MM.1S (cell line): ENCODE measurements around the gene OR7G1.
"Not testable (repeated sequence)": the region's sequence is repeated elsewhere in the genome, so short reads cannot be mapped to it uniquely, and the experiment has no call there.

ENCODE experiments used
- DNase-seq: peaks from one replicate; pipeline ENCODE4 v3.0.0-alpha.2; 2015
- H2AFZ ChIP-seq: fragments of 300-600 bp; sonication (generic); 2 replicates; pipeline ENCODE4 v1.6.0; 2016; ENCODE audit warnings: antibody characterized with exemption, low read length
- H3F3A ChIP-seq: fragments of 300-600 bp; sonication (generic); 2 replicates; pipeline ENCODE4 v1.6.1; 2016; ENCODE audit warnings: mild to moderate bottlenecking, antibody characterized with exemption, low read length, moderate library complexity, mixed read lengths; ENCODE audit not compliant: insufficient read depth
- H3K27ac ChIP-seq: fragments of 300-600 bp; sonication (generic); 2 replicates; pipeline ENCODE4 v1.5.1; 2016; ENCODE audit warnings: mild to moderate bottlenecking, low read length
- H3K27me3 ChIP-seq: fragments of 300-600 bp; sonication (generic); replicated peaks from 2 replicates; pipeline ENCODE4 v1.6.0; 2016; ENCODE audit warnings: low read length; ENCODE audit not compliant: insufficient read depth
- H3K36me3 ChIP-seq: fragments of 300-600 bp; sonication (generic); replicated peaks from 2 replicates; pipeline ENCODE4 v1.6.1; 2016; ENCODE audit warnings: mild to moderate bottlenecking, low read length, mixed read lengths; ENCODE audit not compliant: insufficient read depth
- H3K4me1 ChIP-seq: fragments of 300-600 bp; sonication (generic); 2 replicates; pipeline ENCODE4 v1.6.1; 2016; ENCODE audit warnings: low read length, mixed read lengths
- H3K4me2 ChIP-seq: fragments of 300-600 bp; sonication (generic); 2 replicates; pipeline ENCODE4 v1.6.0; 2016; ENCODE audit warnings: low read depth, low read length
- H3K4me3 ChIP-seq: fragments of 300-600 bp; sonication (generic); 2 replicates; pipeline ENCODE4 v1.5.1; 2016; ENCODE audit warnings: low read length, mixed read lengths
- H3K79me2 ChIP-seq: fragments of 300-600 bp; sonication (generic); 2 replicates; pipeline ENCODE4 v1.6.1; 2016; ENCODE audit warnings: mixed run types, low read length, mixed read lengths
- H3K9ac ChIP-seq: fragments of 300-600 bp; sonication (generic); 2 replicates; pipeline ENCODE4 v1.6.1; 2016; ENCODE audit warnings: low read length, mixed read lengths
- H3K9me2 ChIP-seq: fragments of 300-600 bp; sonication (generic); replicated peaks from 2 replicates; pipeline ENCODE4 v1.6.1; 2016; ENCODE audit warnings: mild to moderate bottlenecking, low read length, mixed read lengths; ENCODE audit not compliant: insufficient read depth
- H3K9me3 ChIP-seq: fragments of 300-600 bp; sonication (generic); replicated peaks from 2 replicates; pipeline ENCODE4 v1.6.1; 2016; ENCODE audit warnings: mild to moderate bottlenecking, low read length, mixed read lengths; ENCODE audit not compliant: insufficient read depth
- H4K20me1 ChIP-seq: fragments of 300-600 bp; sonication (generic); 2 replicates; pipeline ENCODE4 v1.6.1; 2016; ENCODE audit warnings: mild to moderate bottlenecking, low read length, moderate library complexity, mixed read lengths; ENCODE audit not compliant: insufficient read depth
- CTCF ChIP-seq: fragments of 300-600 bp; sonication (generic); IDR thresholded peaks from 2 replicates; pipeline ENCODE4 v1.5.1; 2016; ENCODE audit warnings: antibody characterized with exemption, low read length, mixed read lengths
- EZH2 ChIP-seq: fragments of 300-600 bp; sonication (generic); optimal IDR thresholded peaks from 2 replicates; pipeline ENCODE3; 2017; ENCODE audit warnings: low read depth, mild to moderate bottlenecking, antibody characterized with exemption, low read length, mixed read lengths
- EZH2phosphoT487 ChIP-seq: fragments of 300-600 bp; sonication (generic); IDR thresholded peaks from 2 replicates; pipeline ENCODE4 v1.6.1; 2018; ENCODE audit warnings: antibody characterized with exemption, low read length

The OR7G1 gene

GRCh38 chr19:9073806-9074205 is 41.8 kb downstream of the OR7G1 start:
- H3F3A ChIP-seq, result no peaks in the 10 kb centered on the region
- no peak for TF ChIP-seq CTCF
- no peak for TF ChIP-seq EZH2
- no peak for TF ChIP-seq EZH2phosphoT487
- no peaks in the 10 kb centered on the region for H3K9me2 ChIP-seq
- H3K4me3 ChIP-seq, result no peak overlapping the region
- H3K4me2 ChIP-seq, result no peak overlapping the region
- H3K9me3 ChIP-seq, result no peaks in the 10 kb centered on the region
- no peak for DNase-seq
- H3K36me3 ChIP-seq, result no peaks in the 10 kb centered on the region
- no peaks in the 10 kb centered on the region for H4K20me1 ChIP-seq
- H3K27ac ChIP-seq, result no peak overlapping the region
- H3K9ac ChIP-seq, result no peak overlapping the region
- no peaks in the 10 kb centered on the region for H3K79me2 ChIP-seq
- H3K4me1 ChIP-seq, result no peaks in the 10 kb centered on the region
- H3K27me3 ChIP-seq, result peaks cover 33% of the 10 kb centered on the region
- no peak overlapping the region for H2AFZ ChIP-seq

- not testable (repeated sequence) for H3K36me3 ChIP-seq, H4K20me1 ChIP-seq, H2AFZ ChIP-seq, H3K9ac ChIP-seq, H3K4me1 ChIP-seq, H3K27ac ChIP-seq, H3K9me2 ChIP-seq, H3K4me3 ChIP-seq, H3K79me2 ChIP-seq, H3F3A ChIP-seq, DNase-seq, H3K4me2 ChIP-seq, H3K9me3 ChIP-seq
- H3K27me3 ChIP-seq, result peaks cover 37% of the 10 kb centered on the region
Measured at GRCh38 chr19:9071720-9072119, 43.8 kb downstream of the OR7G1 start.

GRCh38 chr19:9070066-9070465 is 45.5 kb downstream of the OR7G1 start:
- no peak overlapping the region for H3K27ac ChIP-seq
- no peaks in the 10 kb centered on the region for H3K4me1 ChIP-seq
- no peaks in the 10 kb centered on the region for H3K9me3 ChIP-seq
- H3K36me3 ChIP-seq, result no peaks in the 10 kb centered on the region
- no peak overlapping the region for H3K9ac ChIP-seq
- no peaks in the 10 kb centered on the region for H3F3A ChIP-seq
- no peaks in the 10 kb centered on the region for H3K9me2 ChIP-seq
- peaks cover 24% of the 10 kb centered on the region for H3K27me3 ChIP-seq
- H3K4me2 ChIP-seq, result no peak overlapping the region
- no peak for DNase-seq
- no peak overlapping the region for H3K4me3 ChIP-seq
- H4K20me1 ChIP-seq, result no peaks in the 10 kb centered on the region
- no peak for TF ChIP-seq EZH2
- TF ChIP-seq CTCF, result no peak
- TF ChIP-seq EZH2phosphoT487, result no peak
- H3K79me2 ChIP-seq, result no peaks in the 10 kb centered on the region
- no peak overlapping the region for H2AFZ ChIP-seq

GRCh38 chr19:9065457-9066014 is 50.0 kb downstream of the OR7G1 start:
- H3K79me2 ChIP-seq, result no peaks in the 10 kb centered on the region
- no peaks in the 10 kb centered on the region for H3K9me3 ChIP-seq
- H3K36me3 ChIP-seq, result no peaks in the 10 kb centered on the region
- no peaks in the 10 kb centered on the region for H3K9me2 ChIP-seq
- H3K4me3 ChIP-seq, result no peak overlapping the region
- H3K27me3 ChIP-seq, result peaks cover 16% of the 10 kb centered on the region
- no peak overlapping the region for H2AFZ ChIP-seq
- H4K20me1 ChIP-seq, result no peaks in the 10 kb centered on the region
- H3K9ac ChIP-seq, result no peak overlapping the region
- DNase-seq, result no peak
- no peak overlapping the region for H3K4me2 ChIP-seq
- no peaks in the 10 kb centered on the region for H3K4me1 ChIP-seq
- TF ChIP-seq CTCF, result no peak
- no peak for TF ChIP-seq EZH2
- TF ChIP-seq EZH2phosphoT487, result no peak
- H3K27ac ChIP-seq, result no peak overlapping the region
- H3F3A ChIP-seq, result no peaks in the 10 kb centered on the region
